A673 (cell line): Measurements from ENCODE around the gene NFATC3. TPM values are rescaled to one million over a fixed set of nuclear protein-coding genes. Genes with fewer than 3 reads are reported as not detected.

ENCODE experiments used
- BruUV-seq: library from RNA; stranded (reverse); fragments of 400-500 nt; replicated peaks from 2 replicates; lab custom pipeline; 2021; lab: Mats Ljungman, UMichigan
- CTCF ChIA-PET: fragments of 300-600 bp; sonication (Branson Sonifier 250); formaldehyde crosslinking; loops from one replicate; lab custom pipeline; 2022; ENCODE audit warnings: antibody characterized with exemption; lab: Charles Lee
- POLR2A ChIA-PET: fragments of 300-600 bp; sonication (Branson Sonifier 250); formaldehyde crosslinking; loops from one replicate; lab custom pipeline; 2022; ENCODE audit warnings: antibody characterized with exemption; ENCODE audit not compliant: low non-redundant PET; lab: Charles Lee
- DNase-seq: peaks from one replicate; pipeline ENCODE4 v3.0.0-alpha.2; 2015; ENCODE audit warnings: low spot score
- H3K27ac ChIP-seq: fragments of 200-600 bp; sonication (generic); 2 replicates; pipeline ENCODE4 v1.5.1; 2016; ENCODE audit warnings: mixed run types, low read depth, mild to moderate bottlenecking, mixed read lengths, antibody characterized with exemption, low read length; ENCODE audit not compliant: poor library complexity, severe bottlenecking
- H3K27me3 ChIP-seq: fragments of 200-600 bp; sonication (generic); replicated peaks from 2 replicates; pipeline ENCODE4 v1.6.1; 2017; ENCODE audit warnings: mixed run types, low read depth, mild to moderate bottlenecking, mixed read lengths, antibody characterized with exemption, low read length; ENCODE audit not compliant: insufficient read depth, poor library complexity
- H3K36me3 ChIP-seq: fragments of 200-600 bp; sonication (generic); 2 replicates; pipeline ENCODE4 v1.6.1; 2016; ENCODE audit warnings: mixed run types, mild to moderate bottlenecking, mixed read lengths, antibody characterized with exemption, low read length; ENCODE audit not compliant: insufficient read depth, poor library complexity, severe bottlenecking
- H3K4me1 ChIP-seq: fragments of 200-600 bp; sonication (generic); 2 replicates; pipeline ENCODE4 v1.6.1; 2017; ENCODE audit warnings: mixed run types, mild to moderate bottlenecking, mixed read lengths, antibody characterized with exemption, low read length; ENCODE audit not compliant: insufficient read depth, poor library complexity, severe bottlenecking
- H3K4me3 ChIP-seq: fragments of 200-600 bp; sonication (generic); 2 replicates; pipeline ENCODE4 v1.5.1; 2016; ENCODE audit warnings: low read depth, mixed run types, mild to moderate bottlenecking, mixed read lengths, low read length; ENCODE audit not compliant: poor library complexity, severe bottlenecking
- H3K9me3 ChIP-seq: fragments of 200-600 bp; sonication (generic); 2 replicates; pipeline ENCODE4 v1.6.1; 2016; ENCODE audit warnings: mixed run types, low read depth, mild to moderate bottlenecking, mixed read lengths, antibody characterized with exemption, low read length; ENCODE audit not compliant: poor library complexity, severe bottlenecking
- CTCF ChIP-seq: fragments of 300-800, 200-600 bp; sonication (generic); conservative IDR thresholded peaks from 2 replicates; pipeline ENCODE4 v1.5.1; 2017; ENCODE audit warnings: low read depth, mild to moderate bottlenecking, antibody characterized with exemption, low read length, moderate library complexity, mixed read lengths
- EZH2 ChIP-seq: fragments of 200-600 bp; sonication (generic); IDR thresholded peaks from 2 replicates; pipeline ENCODE4 v1.6.1; 2017; ENCODE audit warnings: borderline replicate concordance, low read depth, mild to moderate bottlenecking, mixed read lengths, antibody characterized with exemption, low read length; ENCODE audit not compliant: poor library complexity, severe bottlenecking
- intact Hi-C: fragments of 100-400 bp; cut with micrococcal nuclease; formaldehyde crosslinking; loops from one replicate; pipeline ENCODE4 v1.10.0; 2022; ENCODE audit not compliant: unreplicated experiment
- total RNA-seq: library from RNA; stranded (reverse); gene quantifications from 2 replicates; pipeline ENCODE4 v1.2.3, GENCODE V29; 2021

The NFATC3 gene
- total RNA-seq, 1 experiment from 2014 or later = 56.0 TPM

- Histone ChIP-seq H3K4me3 (peak overlapping the region; percentile 88), H3K9me3 (no peaks in the 10 kb centered on the region), H3K27ac (peak overlapping the region; percentile 91), H3K4me1 (peaks cover 26% of the 10 kb centered on the region), H3K27me3 (no peaks in the 10 kb centered on the region), H3K36me3 (no peaks in the 10 kb centered on the region)
- intact Hi-C loops = no loop called here
- no peak for TF ChIP-seq CTCF
- TF ChIP-seq EZH2 = no peak
- POLR2A ChIA-PET = no interaction called here
- CTCF ChIA-PET = interaction anchor here (2.5 kb wide), 1 partner anchor 8 kb away, joined by 11 read pairs; no protein-coding TSS in a partner anchor
- peak; percentile 59 for DNase-seq
- BruUV-seq = no TSS peak
These were observed 1.2 kb downstream of the NFATC3 start for GRCh38 chr16:68086336-68086841.

- CTCF ChIA-PET = no interaction called here
- H3K4me3 ChIP-seq = peak overlapping the region; percentile 88
These were observed 1.7 kb downstream of the NFATC3 start for GRCh38 chr16:68086860-68087268.

GRCh38 chr16:68087688-68088087, 2.5 kb downstream of the NFATC3 start:
- intact Hi-C loops = no loop called here
- TF ChIP-seq CTCF (no peak), EZH2 (no peak)
- no peak for DNase-seq
- ChIA-PET CTCF (no interaction called here), POLR2A (no interaction called here)
- H3K9me3 ChIP-seq = no peaks in the 10 kb centered on the region
- H3K27me3 ChIP-seq = no peaks in the 10 kb centered on the region
- no peak overlapping the region for H3K27ac ChIP-seq
- BruUV-seq = no TSS peak
- H3K4me3 ChIP-seq = no peak overlapping the region
- peaks cover 37% of the 10 kb centered on the region for H3K4me1 ChIP-seq
- H3K36me3 ChIP-seq = no peaks in the 10 kb centered on the region

More at GRCh38 chr16:68086860-68087268, 1.7 kb downstream of the NFATC3 start:
- TF ChIP-seq EZH2 (no peak), CTCF (no peak)
- peak overlapping the region; percentile 91 for H3K27ac ChIP-seq
- intact Hi-C loops = no loop called here
- peak; percentile 19 for DNase-seq
- POLR2A ChIA-PET = no interaction called here
- H3K36me3 ChIP-seq = no peaks in the 10 kb centered on the region
- BruUV-seq = no TSS peak
- no peaks in the 10 kb centered on the region for H3K27me3 ChIP-seq
- H3K9me3 ChIP-seq = no peaks in the 10 kb centered on the region
- H3K4me1 ChIP-seq = peaks cover 31% of the 10 kb centered on the region
